Measurements from ENCODE around the gene MRAP2. TPM values are rescaled to one million over a fixed set of nuclear protein-coding genes. Genes with fewer than 3 reads are reported as not detected.

The MRAP2 gene
- polyA plus RNA-seq, 1 donor from 2014 or later = 1.0 TPM

- Histone ChIP-seq H3K9ac (ENCODE audit: low read length) (no peak overlapping the region), H3K4me3 (ENCODE audit: low read length) (no peak overlapping the region), H3K9me2 (ENCODE audit: insufficient read depth, low read length) (no peaks in the 10 kb centered on the region), H3K9me3 (ENCODE audit: low read length) (no peaks in the 10 kb centered on the region), H3F3A (ENCODE audit: insufficient read depth, low read length, poor library complexity, severe bottlenecking) (no peaks in the 10 kb centered on the region), H2AFZ (ENCODE audit: low read depth, low read length) (no peak overlapping the region), H3K27me3 (ENCODE audit: insufficient read depth, low read depth, low read length) (no peaks in the 10 kb centered on the region), H3K79me2 (replicated peaks; ENCODE audit: insufficient read depth, low read length) (no peaks in the 10 kb centered on the region), H3K36me3 (ENCODE audit: insufficient read depth, low read length) (no peaks in the 10 kb centered on the region), H3K27ac (ENCODE audit: low read length) (no peak overlapping the region), H4K20me1 (ENCODE audit: insufficient read depth) (no peaks in the 10 kb centered on the region), H3K4me2 (ENCODE audit: low read length) (no peak overlapping the region)
- no peak for TF ChIP-seq MXI1 (conservative IDR thresholded peaks at IDR 0.05; ENCODE audit: poor library complexity, severe bottlenecking)
- TF ChIP-seq EZH2 (IDR thresholded peaks at IDR 0.05; ENCODE audit: borderline replicate concordance, insufficient read depth, low read length, poor library complexity, severe bottlenecking) = no peak
- TF ChIP-seq SMC3 (conservative IDR thresholded peaks at IDR 0.05; ENCODE audit: poor library complexity) = no peak
- TF ChIP-seq RAD21 (conservative IDR thresholded peaks at IDR 0.05) = no peak
- no peak for TF ChIP-seq POLR2AphosphoS5 (IDR thresholded peaks at IDR 0.05)
- TF ChIP-seq REST (IDR thresholded peaks at IDR 0.05; ENCODE audit: borderline replicate concordance) = no peak
- no peak for TF ChIP-seq EP300 (conservative IDR thresholded peaks at IDR 0.05; ENCODE audit: poor library complexity, severe bottlenecking)
- no peak for TF ChIP-seq CTCF (IDR thresholded peaks at IDR 0.05; ENCODE audit: poor library complexity, severe bottlenecking)
- TF ChIP-seq TAF1 (IDR thresholded peaks at IDR 0.05; ENCODE audit: low read depth) = no peak
Observed at GRCh38 chr6:84046755-84047154, 13.2 kb downstream of the MRAP2 start.

- H3K9me2 ChIP-seq (ENCODE audit: insufficient read depth, low read length) = no peaks in the 10 kb centered on the region
- no peak overlapping the region for H2AFZ ChIP-seq (ENCODE audit: low read depth, low read length)
- no peaks in the 10 kb centered on the region for H3K9me3 ChIP-seq (ENCODE audit: low read length)
- TF ChIP-seq SMC3 (conservative IDR thresholded peaks at IDR 0.05; ENCODE audit: poor library complexity) (no peak), CTCF (IDR thresholded peaks at IDR 0.05; ENCODE audit: poor library complexity, severe bottlenecking) (no peak), REST (IDR thresholded peaks at IDR 0.05; ENCODE audit: borderline replicate concordance) (no peak), MXI1 (conservative IDR thresholded peaks at IDR 0.05; ENCODE audit: poor library complexity, severe bottlenecking) (no peak), POLR2AphosphoS5 (IDR thresholded peaks at IDR 0.05) (no peak), EZH2 (IDR thresholded peaks at IDR 0.05; ENCODE audit: borderline replicate concordance, insufficient read depth, low read length, poor library complexity, severe bottlenecking) (no peak), RAD21 (conservative IDR thresholded peaks at IDR 0.05) (no peak), TAF1 (IDR thresholded peaks at IDR 0.05; ENCODE audit: low read depth) (no peak), EP300 (conservative IDR thresholded peaks at IDR 0.05; ENCODE audit: poor library complexity, severe bottlenecking) (no peak)
- no peak overlapping the region for H3K4me3 ChIP-seq (ENCODE audit: low read length)
- H3K4me2 ChIP-seq (ENCODE audit: low read length) = no peak overlapping the region
- H3K79me2 ChIP-seq (replicated peaks; ENCODE audit: insufficient read depth, low read length) = no peaks in the 10 kb centered on the region
- no peaks in the 10 kb centered on the region for H3F3A ChIP-seq (ENCODE audit: insufficient read depth, low read length, poor library complexity, severe bottlenecking)
- no peaks in the 10 kb centered on the region for H3K36me3 ChIP-seq (ENCODE audit: insufficient read depth, low read length)
- no peak overlapping the region for H3K27ac ChIP-seq (ENCODE audit: low read length)
- no peaks in the 10 kb centered on the region for H4K20me1 ChIP-seq (ENCODE audit: insufficient read depth)
- H3K9ac ChIP-seq (ENCODE audit: low read length) = no peak overlapping the region
- H3K27me3 ChIP-seq (ENCODE audit: insufficient read depth, low read depth, low read length) = no peaks in the 10 kb centered on the region
Observed at GRCh38 chr6:84048588-84048987, 15.0 kb downstream of the MRAP2 start.

Measured in neural cell (in vitro differentiated cells).